DND-41 (cell line): ENCODE results near the gene EMP2.

ENCODE experiments used
- ATAC-seq: fragments of 200-7000 bp; cut with Tn5 transposase; 3 replicates; pipeline ENCODE4 v1.9.1; 2021; ENCODE audit warnings: low read depth; ENCODE audit not compliant: insufficient read depth
- DNase-seq: peaks from one replicate; pipeline ENCODE4 v3.0.0-alpha.2; 2020
- H2AFZ ChIP-seq: 2 replicates; pipeline ENCODE4 v1.6.0; 2012; ENCODE audit warnings: low read depth, low read length
- H3K27ac ChIP-seq: 2 replicates; pipeline ENCODE4 v1.5.1; 2012; ENCODE audit warnings: low read length, inconsistent platforms
- H3K27me3 ChIP-seq: fragments of 200-600 bp; sonication (generic); 2 replicates; pipeline ENCODE4 v1.6.0; 2012; ENCODE audit warnings: low read length, mild to moderate bottlenecking, inconsistent platforms; ENCODE audit not compliant: insufficient read depth, poor library complexity
- H3K36me3 ChIP-seq: 2 replicates; pipeline ENCODE4 v1.5.1; 2012; ENCODE audit warnings: low read length, inconsistent platforms; ENCODE audit not compliant: insufficient read depth
- H3K4me1 ChIP-seq: 2 replicates; pipeline ENCODE4 v1.5.1; 2012; ENCODE audit warnings: mild to moderate bottlenecking, low read length; ENCODE audit not compliant: insufficient read depth
- H3K4me2 ChIP-seq: 2 replicates; pipeline ENCODE4 v1.6.0; 2012; ENCODE audit warnings: mild to moderate bottlenecking, moderate library complexity, low read length, inconsistent platforms; ENCODE audit not compliant: insufficient read depth
- H3K4me3 ChIP-seq, 2 experiments: fragments of 200-600 bp in 1 of 2; shearing (Covaris generic) in 1 of 2; 2 replicates each; pipeline ENCODE4 v1.5.1; 2012 to 2016; ENCODE audit warnings: inconsistent platforms in 2 of 2, low read length in 2 of 2, mild to moderate bottlenecking in 2 of 2, low read depth in 1 of 2, moderate library complexity in 1 of 2
- H3K79me2 ChIP-seq: 2 replicates; pipeline ENCODE4 v1.6.0; 2012; ENCODE audit warnings: low read length, inconsistent platforms; ENCODE audit not compliant: insufficient read depth
- H3K9ac ChIP-seq: 2 replicates; pipeline ENCODE4 v1.6.0; 2012; ENCODE audit warnings: low read depth, mild to moderate bottlenecking, inconsistent platforms, low read length, moderate library complexity
- H3K9me3 ChIP-seq: 2 replicates; pipeline ENCODE4 v1.5.1; 2012; ENCODE audit warnings: low read length, moderate library complexity, mild to moderate bottlenecking, inconsistent platforms; ENCODE audit not compliant: insufficient read depth, severe bottlenecking
- H4K20me1 ChIP-seq: 2 replicates; pipeline ENCODE4 v1.6.0; 2012; ENCODE audit warnings: low read length; ENCODE audit not compliant: insufficient read depth
- EZH2 ChIP-seq: IDR thresholded peaks from 3 replicates; pipeline ENCODE4 v1.6.1; 2012; ENCODE audit warnings: borderline replicate concordance, low read depth, mild to moderate bottlenecking, moderate library complexity, low read length, inconsistent platforms; ENCODE audit not compliant: severe bottlenecking
- TF ChIP-seq, protein P1 (sequence below): IDR thresholded peaks from 2 replicates; pipeline ENCODE4 v1.5.1; 2012; ENCODE audit warnings: borderline replicate concordance, low read length, moderate library complexity, mild to moderate bottlenecking; ENCODE audit not compliant: poor library complexity, severe bottlenecking; ENCODE audit errors: extremely low read depth

EMP2 gene

DNA sequence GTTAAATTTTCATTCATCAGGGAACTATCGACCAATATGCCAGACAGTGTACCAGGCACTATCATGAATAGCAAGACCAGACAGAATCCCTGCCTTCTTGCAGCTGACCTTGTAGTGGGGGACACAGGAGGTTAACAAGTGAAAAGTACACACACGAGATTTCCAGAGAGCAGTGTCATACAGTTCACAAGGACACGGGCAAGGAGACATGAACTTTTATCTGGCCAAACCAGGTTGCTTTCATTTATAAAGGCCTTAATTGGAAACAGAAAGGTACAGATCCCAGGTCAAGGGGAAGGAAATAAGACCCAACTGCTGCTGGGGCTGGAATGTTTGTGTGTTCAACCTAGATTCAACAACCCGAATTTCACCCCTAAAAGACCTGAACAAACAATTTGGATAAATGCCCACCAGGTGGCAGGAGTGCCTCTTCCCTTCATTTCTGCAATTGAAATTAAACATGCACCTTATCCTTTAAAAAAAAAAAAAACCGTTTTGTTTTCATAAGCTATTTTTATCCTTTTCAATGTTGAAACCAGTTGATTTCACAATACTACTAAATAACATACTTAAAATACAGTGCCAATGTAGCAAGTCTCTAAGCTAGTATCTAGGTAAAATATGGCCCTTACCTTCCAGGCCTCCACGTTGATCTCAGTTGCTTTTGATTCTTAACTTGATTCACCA, 65.9 kb downstream of the EMP2 start:
- Histone ChIP-seq H3K9ac (no peak overlapping the region), H3K9me3 (no peaks in the 10 kb centered on the region), H3K4me3 (no peak overlapping the region), H3K79me2 (no peaks in the 10 kb centered on the region), H3K27me3 (peaks cover 4% of the 10 kb centered on the region), H3K4me1 (no peaks in the 10 kb centered on the region), H3K27ac (no peak overlapping the region), H2AFZ (no peak overlapping the region), H3K4me2 (no peak overlapping the region), H4K20me1 (no peaks in the 10 kb centered on the region), H3K36me3 (no peaks in the 10 kb centered on the region)
- ATAC-seq (no peak), DNase-seq (peak; percentile 50)
- TF ChIP-seq, protein P1, sequence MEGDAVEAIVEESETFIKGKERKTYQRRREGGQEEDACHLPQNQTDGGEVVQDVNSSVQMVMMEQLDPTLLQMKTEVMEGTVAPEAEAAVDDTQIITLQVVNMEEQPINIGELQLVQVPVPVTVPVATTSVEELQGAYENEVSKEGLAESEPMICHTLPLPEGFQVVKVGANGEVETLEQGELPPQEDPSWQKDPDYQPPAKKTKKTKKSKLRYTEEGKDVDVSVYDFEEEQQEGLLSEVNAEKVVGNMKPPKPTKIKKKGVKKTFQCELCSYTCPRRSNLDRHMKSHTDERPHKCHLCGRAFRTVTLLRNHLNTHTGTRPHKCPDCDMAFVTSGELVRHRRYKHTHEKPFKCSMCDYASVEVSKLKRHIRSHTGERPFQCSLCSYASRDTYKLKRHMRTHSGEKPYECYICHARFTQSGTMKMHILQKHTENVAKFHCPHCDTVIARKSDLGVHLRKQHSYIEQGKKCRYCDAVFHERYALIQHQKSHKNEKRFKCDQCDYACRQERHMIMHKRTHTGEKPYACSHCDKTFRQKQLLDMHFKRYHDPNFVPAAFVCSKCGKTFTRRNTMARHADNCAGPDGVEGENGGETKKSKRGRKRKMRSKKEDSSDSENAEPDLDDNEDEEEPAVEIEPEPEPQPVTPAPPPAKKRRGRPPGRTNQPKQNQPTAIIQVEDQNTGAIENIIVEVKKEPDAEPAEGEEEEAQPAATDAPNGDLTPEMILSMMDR = peak; percentile 74
- no peak for TF ChIP-seq EZH2

DNA sequence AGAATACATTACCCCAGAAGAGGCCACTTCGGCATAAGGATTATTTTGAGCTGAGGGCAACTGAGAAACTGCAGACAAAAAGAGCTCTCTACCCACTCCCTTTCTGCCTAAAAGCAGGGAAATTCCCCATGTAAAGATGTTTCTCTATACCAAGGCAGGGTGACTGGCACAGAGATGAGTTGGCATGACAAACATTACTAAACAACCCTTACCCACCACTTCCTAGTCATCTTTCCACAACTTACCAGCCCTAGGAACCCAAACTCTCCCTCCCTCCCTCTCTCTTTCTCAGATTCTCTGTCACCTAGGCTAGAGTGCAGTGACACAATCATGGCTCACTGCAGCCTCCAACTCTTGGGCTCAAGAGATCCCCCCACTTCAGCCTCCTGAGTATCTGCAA, 68.6 kb downstream of the EMP2 start:
- no peaks in the 10 kb centered on the region for H3K36me3 ChIP-seq
- H3K4me1 ChIP-seq = no peaks in the 10 kb centered on the region
- no peak overlapping the region for H2AFZ ChIP-seq
- no peak overlapping the region for H3K4me3 ChIP-seq
- no peak for DNase-seq
- TF ChIP-seq, protein P1 = no peak
- no peak for TF ChIP-seq EZH2
- peaks cover 4% of the 10 kb centered on the region for H3K27me3 ChIP-seq
- no peaks in the 10 kb centered on the region for H4K20me1 ChIP-seq
- no peak overlapping the region for H3K9ac ChIP-seq
- H3K79me2 ChIP-seq = no peaks in the 10 kb centered on the region
- no peak overlapping the region for H3K4me2 ChIP-seq
- no peaks in the 10 kb centered on the region for H3K9me3 ChIP-seq
- no peak for ATAC-seq
- H3K27ac ChIP-seq = no peak overlapping the region

DNA sequence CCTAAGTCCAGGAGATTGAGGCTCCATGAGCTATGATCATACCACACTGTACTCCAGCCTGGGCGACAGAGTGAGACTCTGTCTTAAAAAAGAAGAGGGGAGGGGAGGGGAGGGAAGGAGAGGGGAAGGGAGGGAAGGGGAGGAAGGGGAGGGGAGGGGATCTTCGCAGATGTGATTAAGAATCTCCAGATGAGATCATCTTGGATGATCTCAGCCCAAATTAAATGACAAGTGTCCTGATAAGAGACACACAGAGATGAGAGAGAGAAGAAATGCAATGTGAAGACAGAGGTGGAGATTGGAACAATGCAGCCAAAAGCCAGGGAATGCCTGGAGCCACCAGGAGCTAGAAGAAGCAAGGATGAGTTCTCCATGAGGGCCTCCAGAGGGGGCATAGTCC, 70.1 kb downstream of the EMP2 start:
- Histone ChIP-seq H4K20me1 (no peaks in the 10 kb centered on the region), H3K4me3 (no peak overlapping the region), H3K4me2 (no peak overlapping the region), H3K27me3 (peaks cover 4% of the 10 kb centered on the region), H3K79me2 (no peaks in the 10 kb centered on the region), H3K9ac (no peak overlapping the region), H2AFZ (no peak overlapping the region), H3K27ac (no peak overlapping the region), H3K9me3 (no peaks in the 10 kb centered on the region), H3K36me3 (no peaks in the 10 kb centered on the region), H3K4me1 (no peaks in the 10 kb centered on the region)
- TF ChIP-seq, protein P1 = no peak
- TF ChIP-seq EZH2 = no peak
- ATAC-seq (no peak), DNase-seq (no peak)
